Suppressor macrophage treated with lipopolysaccharide for 4 hours (primary cell): ENCODE measurements around the gene KIF17.
"Not testable (repeated sequence)": the region's sequence is repeated elsewhere in the genome, so short reads cannot be mapped to it uniquely, and the experiment has no call there.

Experiments used
- DNase-seq: peaks from one replicate; pipeline ENCODE4 v3.0.0-alpha.2; 2020

The KIF17 gene

DNA sequence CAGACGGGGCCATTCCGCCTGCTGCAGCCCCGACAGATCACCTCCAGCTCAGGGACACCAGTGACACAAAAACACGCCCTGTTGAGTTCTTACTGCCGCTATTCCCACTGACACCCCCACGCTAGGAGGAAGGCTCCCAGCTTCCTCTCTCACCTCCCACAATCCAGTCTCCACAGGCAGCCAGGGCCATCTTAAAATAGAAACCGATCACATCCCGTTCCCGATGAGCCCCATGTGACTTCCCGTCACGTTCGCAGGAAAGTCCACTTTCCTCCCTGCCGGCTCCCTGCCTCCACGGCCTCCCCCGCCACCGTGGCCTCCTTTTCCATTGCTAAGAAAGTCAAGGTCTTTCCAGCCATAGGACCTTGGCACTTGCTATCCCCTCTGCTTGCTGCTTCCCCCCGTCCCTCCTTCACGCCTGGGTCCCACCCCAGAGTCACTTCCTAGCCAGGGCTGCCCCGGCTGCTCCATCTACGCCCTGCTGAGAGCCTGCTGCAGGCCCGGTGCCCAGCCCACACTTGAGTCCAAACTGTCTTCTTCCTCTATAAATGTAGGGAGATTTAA is 32.6 kb downstream of the KIF17 start:
- peak; percentile 36 for DNase-seq

DNA sequence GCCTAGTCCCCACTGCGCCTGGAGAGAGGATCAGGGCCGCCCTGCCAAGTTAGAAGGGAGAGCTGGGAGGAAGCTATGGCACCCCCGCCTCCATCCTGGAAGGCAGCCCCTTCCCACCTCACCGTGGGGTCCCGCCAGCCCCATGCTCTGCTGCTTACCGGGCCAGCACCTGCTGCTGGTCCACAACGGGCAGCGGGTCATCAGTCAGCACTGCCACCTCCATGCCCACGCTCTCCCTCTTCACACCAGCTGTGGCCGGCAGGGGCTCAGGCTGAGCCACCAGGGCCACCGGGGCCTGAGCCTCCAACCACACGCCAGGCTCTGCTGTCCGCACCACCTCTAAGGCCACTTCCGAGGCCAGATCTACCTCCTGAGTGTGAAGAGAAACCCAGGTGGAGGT is 33.2 kb downstream of the KIF17 start:
- DNase-seq = no peak

GRCh38 chr1:20684050-20684620 is 33.7 kb downstream of the KIF17 start:
- peak; percentile 14 for DNase-seq

DNA sequence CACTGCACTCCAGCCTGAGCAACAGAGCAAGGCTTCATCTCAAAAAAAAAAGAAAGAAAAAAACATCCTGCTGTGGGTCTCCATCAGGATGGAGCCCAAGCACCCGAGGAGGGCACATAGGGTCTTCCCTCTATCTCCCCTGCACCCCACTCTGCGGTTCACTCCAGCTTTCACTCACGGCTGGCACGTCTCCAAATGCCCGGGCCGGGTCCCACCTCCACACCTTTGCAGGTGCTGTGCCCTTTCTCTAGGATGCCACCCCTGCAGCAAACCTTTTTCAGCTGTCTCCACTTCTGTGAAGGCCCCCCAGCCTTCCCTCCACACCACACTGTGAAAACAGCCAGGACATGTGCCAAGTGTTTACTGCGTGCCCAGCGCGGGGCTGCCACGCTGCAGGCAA is 34.2 kb downstream of the KIF17 start:
- no peak for DNase-seq

DNA sequence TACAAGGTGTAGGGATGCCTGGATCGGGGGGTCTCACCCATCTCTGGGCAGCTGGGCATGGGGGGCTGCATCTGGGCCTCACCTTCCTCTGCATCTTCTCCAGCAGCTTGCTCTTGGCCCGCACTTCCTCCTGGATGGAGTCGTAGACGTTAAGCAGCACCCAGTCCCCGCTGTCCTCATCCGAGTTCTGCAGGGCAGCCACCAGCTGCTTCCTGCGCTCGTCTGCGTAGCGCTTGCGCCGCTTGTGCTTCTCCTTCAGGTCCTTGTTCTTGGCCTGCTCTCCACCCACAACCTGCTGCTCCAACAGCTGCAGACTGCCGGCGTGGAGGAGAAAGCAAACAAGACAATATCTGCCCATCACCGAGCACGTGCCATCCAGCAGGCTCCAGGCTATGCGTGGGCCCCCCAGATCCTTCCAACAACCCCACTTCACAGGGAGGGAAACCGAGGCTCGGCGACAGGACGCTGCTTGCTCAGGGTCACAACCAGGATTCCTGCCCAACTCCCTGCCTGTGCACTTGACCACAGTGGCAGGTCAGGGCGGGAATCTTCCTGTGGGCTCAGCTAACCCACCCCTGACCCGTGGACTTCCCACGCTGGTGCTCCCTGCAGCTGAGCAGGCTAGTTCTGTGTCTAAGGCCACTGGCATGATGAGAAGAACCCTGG is 35.1 kb downstream of the KIF17 start:
- peak; percentile 30 for DNase-seq

- DNase-seq = no peak
These were observed 35.8 kb downstream of the KIF17 start for GRCh38 chr1:20681999-20682398.

DNA sequence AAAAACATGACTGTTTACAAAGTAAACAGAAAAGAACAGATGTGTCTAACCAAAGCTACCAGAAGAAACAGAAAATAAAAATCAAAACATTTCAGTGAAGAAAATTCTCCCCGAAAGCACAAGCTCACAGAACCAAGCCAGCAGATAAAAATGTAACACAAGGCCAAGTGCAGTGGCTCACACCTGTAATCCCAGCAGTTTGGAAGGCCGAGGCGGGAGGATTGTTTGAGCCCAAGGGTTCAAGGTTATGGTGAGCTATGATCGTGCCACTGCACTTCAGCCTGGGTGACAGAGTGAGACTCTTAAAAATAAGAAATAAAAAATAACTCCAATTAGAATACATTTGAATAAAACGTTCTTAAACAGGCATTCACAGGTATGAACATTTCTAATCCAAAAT is 37.5 kb downstream of the KIF17 start:
- no peak for DNase-seq

DNA sequence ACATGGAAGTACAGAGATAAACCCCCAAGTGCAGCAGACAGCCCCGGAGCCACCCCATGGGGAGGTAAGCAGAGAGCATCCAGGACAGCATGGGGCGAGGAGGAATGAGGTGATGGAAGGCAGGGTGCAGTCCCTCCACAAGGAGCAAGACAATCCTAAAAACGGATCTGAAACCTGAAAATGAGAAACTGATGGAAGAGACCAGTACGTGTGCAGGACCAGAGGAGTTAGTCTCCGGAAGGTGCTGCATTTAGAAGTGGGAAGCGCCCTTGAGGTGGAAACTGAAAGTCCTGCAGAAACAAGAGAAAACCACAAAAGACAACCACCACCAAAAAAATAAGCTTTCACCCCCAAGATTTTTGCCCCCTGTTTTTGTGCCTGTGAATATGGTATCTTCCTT is 39.2 kb downstream of the KIF17 start:
- DNase-seq = peak; percentile 29

GRCh38 chr1:20673626-20674025 is 44.2 kb downstream of the KIF17 start:
- DNase-seq = not testable (repeated sequence)

- DNase-seq = no peak
These were observed 45.6 kb downstream of the KIF17 start for GRCh38 chr1:20672265-20672632.

GRCh38 chr1:20670936-20671335 is 46.9 kb downstream of the KIF17 start:
- no peak for DNase-seq

GRCh38 chr1:20668581-20668980 is 49.2 kb downstream of the KIF17 start:
- no peak for DNase-seq

DNA sequence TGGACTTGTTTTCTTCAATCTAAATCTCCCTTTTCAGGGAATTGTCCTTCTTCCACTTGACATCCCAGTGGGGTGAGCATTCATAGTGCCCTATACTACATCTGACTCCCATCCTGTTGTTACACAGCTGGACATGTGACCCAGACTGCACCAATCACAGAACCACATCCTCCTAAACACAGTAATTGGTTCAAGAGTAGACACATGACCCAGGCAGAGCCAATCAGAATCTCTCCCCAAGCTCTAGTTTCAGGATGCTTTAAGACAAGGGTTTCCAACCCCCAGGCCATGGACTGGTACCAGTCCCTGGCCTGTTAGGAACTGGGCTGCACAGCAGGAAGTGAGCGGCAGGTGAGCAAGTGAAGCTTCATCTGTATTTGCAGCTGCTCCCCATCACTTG is 51.0 kb downstream of the KIF17 start:
- DNase-seq = no peak

DNA sequence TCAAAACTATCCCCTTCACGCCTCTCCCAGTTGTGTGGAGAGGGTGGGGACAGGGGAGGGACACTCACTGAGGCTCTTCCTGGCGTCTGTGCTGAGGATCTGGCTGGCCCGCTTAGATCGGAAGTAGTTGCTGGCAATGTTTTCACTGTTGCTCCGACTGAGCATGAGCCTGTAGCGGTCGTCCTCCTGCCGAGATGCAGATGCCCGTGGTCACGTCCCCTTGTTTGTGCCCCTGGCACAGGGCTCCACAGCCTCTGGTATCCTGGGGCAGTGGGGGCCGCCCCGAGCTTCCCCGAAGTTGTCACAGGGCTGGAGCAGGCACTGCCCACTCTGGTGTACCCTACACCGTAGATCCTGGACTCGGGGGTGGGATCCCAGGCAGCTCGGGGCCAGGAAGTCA is 51.7 kb downstream of the KIF17 start:
- DNase-seq = no peak

GRCh38 chr1:20665726-20666125 is 52.1 kb downstream of the KIF17 start:
- peak; percentile 19 for DNase-seq

DNA sequence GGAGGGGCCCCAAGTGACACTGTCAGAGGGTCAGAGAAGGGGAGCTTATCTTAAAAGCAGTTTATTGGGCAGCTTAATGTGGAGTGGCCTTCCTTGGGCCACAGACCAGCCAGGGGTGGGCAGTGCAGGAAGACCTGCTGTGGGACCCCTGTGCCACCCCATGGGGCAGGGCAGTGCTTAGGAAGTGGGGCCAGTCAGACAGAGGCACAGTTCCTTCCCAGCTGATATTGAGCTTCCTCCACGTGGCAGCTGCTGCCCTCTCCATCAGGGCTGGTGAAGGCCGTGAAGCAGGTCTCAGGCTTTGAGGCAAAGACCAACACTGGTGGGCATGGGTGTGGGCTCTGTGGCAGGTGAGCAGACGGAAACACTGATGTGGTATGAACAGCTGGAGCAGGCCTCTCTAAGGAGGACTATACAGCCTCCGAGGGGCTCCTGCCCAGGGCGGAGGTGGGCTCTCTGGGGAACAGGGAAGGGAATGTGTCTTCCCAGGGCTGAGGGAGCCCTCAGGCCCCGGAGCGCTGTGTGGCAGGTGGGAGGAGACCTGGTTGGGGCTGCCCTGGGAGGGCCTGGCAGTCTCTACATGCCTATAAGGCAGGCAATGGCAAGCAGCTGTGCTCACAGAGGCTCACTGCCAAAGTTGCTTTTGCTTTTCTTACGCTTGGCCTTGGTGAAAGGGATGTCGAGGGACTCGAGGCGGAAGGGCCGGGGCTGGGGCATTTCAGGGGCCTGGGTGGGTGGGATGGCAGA is 53.7 kb downstream of the KIF17 start:
- DNase-seq = no peak

- no peak for DNase-seq
These were observed 54.4 kb downstream of the KIF17 start for GRCh38 chr1:20663365-20663764.

- DNase-seq = no peak
These were observed 55.7 kb downstream of the KIF17 start for GRCh38 chr1:20662110-20662475.

- peak; percentile 98 for DNase-seq
These were observed 56.3 kb downstream of the KIF17 start, which contains the start of gene DDOST for GRCh38 chr1:20661207-20662109. DDOST (minus strand) TSS chr1:20661369; CDS start chr1:20661350, 19 bp downstream.

GRCh38 chr1:20660847-20661206 is 57.0 kb downstream of the KIF17 start:
- DNase-seq = peak; percentile 32

DNA sequence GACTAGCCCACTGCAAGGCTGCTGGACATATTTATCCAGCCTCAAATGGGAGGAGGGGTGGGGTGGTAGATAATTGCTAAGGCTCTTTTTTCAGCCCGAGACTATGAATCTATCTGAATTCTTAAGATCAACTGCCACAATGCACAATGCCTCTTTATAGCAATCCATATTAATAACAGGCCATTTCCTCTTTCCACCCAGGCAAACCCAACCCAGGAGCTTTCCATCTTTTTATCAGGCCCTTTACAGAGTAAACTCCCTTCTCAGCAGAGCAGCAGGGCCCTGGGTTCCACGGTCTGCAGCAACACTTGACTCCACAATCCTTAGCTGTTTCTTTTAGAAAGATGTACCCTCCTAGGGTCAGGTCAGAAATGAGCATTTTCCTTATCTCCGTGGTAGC is 57.4 kb downstream of the KIF17 start:
- DNase-seq = peak; percentile 22

DNA sequence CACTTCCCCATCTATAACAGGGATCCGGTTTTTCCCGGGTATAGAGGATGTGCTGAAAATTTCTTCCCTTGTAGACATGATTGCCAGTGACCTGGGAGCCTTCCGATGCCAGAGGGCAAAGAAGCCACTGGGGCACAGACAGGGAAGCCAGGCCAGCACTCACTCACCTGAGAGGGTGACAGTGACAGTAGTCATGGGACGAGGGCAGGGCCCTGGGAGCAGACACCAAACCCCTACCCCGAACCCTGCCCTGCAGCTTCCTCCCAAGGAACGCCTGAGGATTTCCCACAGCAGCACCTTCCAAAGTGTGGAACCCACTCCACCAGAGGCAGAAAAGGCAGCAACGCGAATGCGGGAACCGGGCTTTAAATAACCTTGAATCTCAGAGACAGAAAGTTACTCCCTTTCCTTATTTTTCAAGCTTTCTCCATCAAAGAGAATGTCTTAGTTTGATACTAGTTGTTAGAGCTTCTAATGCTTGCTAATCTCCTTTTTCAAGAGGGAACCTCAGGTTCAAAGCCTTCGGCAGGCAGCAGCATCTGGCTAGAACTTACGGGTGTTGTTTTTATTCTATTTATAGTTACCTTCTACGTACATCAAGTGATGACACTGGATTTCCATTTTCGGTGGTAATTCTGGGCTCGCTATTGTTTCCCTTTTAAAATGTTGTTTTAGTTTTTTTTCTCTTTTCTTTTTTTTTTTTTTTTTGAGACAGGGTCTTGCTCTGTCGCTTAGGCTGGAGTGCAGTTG is 59.5 kb downstream of the KIF17 start:
- DNase-seq = no peak
